HG03457 (cell line): ENCODE results near the gene APC2.
"Not testable (repeated sequence)": the region's sequence is repeated elsewhere in the genome, so short reads cannot be mapped to it uniquely, and the experiment has no call there.

ENCODE experiments used
- ATAC-seq: cut with Tn5 transposase; IDR thresholded peaks from one replicate; pipeline ENCODE4 v1.9.1; 2021; ENCODE audit warnings: moderate number of reproducible peaks; ENCODE audit not compliant: unreplicated experiment

The APC2 gene

DNA sequence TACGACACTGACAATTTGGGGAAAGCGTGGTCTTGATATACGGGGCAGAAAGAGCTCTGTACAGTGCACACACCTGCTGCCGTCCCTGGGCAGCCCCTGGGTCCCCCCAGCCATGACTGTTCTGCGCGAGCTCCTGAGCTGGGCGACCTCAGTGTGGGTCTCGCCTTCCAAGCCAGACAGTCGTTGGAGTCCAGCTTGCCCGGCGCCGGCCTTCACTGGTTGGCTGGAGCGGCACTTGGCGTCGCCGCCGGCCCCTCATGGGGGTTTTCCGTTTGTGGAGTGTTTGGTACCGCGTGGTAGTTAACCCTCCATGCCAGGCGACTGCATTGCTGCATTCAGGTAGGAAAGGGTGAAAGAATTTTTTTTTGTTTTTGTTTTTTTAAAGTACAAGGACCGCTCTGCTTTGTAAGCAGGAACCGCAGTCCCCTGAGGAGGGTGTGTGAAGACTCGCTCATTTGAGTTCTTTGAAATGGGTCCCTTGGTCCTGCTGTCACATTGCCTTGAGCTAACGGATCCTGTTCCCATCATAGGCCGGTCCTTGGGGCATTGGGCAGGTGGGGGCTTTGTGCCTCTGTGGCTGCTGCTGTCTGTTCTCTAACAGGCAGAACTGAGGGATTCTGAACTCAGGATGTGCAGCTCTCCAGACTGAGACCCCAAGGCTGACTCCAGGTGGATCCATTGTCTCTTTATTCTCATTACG, 22.6 kb upstream of the APC2 start:
- ATAC-seq = no peak

DNA sequence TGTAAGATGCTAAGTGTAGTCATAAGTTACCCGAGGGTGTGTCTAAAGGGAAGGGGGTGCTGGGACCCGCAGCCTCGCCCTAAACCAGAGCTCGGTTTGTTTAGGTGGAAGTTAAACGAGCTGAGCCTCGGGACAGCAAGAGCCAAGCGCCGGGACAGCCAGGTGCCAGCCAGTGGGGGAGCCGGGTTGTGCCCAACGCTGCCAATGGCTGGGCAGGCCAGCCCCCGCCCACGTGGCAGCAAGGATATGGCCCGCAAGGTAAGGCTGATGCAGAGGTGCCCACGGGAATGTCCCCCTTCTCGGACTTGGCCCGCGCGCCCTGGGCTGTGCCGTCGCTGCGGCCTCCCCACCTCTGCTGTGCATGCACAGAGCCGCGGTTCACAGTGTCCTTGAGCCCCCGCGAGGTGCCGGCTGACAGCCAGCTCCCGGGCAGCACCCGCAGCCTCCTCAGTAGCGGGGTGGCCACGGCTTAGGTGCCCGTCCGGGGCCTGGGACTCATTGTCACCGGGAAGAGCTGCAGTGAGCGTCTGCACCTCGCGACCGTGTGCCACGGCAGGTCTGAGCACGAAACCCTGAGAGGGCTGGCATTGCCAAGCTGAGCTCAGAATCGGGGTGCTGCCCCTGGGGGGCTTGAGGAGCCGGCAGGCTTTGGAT, 21.1 kb upstream of the APC2 start:
- ATAC-seq = no peak

DNA sequence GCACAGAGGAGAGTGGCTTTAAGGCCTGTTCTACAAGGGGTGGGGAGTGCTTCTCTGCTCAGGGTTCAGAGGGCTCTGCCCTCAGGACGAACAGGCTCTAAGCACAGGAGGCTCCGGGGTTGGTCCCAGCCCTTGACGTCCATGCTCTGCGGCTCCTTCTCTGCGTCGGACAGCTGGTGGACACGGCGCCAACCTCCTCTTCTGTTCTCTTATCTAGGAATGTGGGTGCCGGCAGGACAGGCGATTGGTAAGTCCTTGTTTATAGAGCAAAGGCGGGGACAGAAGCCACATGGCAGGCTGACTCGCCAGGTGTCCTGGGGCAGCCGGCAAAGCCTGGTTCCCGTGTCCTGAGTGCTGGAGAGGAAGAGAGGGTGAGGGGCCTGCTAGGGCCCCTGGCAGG, 20.2 kb upstream of the APC2 start:
- ATAC-seq = no peak

DNA sequence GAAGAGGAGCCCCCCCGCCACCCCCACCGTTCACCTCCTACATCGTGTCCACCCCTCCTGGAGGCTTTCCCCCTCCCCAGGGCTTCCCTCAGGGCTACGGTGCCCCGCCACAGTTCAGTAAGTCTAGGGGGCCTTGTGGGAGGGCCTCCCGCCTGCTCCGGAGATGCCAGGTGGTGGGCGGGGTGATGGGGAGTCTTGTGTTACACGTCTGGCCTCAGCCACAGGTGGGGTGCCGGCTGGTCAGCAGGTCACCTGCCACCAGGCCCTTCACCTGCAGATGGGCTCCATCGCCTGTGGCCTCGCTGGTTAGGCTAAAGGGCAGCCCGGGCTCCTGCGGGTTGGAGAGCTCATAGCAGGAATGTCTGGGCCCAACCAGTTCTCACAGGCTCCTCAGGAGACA, 19.7 kb upstream of the APC2 start:
- no peak for ATAC-seq

DNA sequence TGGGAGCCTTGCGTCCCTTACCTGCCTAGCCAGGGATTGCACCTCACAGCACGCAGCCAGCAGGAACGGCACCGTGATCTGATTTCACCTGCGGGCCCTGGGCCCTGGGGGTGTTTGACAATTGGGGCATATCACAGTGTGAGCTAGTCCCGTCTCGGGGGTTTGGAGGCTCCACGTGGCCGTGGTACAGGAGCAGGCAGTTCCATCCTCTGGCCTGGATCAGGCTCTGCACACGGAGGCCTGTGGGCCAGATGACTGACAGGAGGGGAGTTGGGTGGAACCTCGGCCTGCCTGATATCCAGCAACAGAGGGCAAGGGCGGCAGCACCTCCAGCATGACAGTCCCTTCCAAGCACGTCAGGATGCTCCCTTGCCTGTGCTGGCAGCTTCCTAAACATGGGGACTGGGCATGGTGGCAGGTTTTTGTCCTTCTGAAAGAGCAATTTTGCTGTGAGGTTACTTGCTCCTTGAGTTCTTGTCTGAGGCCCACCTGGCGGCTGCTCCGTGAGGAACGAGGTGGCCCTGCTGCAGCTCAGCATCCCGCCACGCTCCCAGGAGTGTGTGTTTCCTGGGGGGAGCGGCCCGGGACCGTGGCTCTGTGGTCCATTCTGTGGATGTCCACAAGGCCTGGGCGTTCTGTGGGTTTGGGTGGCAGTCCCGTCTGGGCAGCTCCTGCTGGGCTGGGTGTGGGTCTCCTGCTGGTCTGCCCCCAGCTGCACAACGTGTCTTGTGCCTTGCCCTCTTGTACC, 18.0 kb upstream of the APC2 start:
- ATAC-seq = no peak

DNA sequence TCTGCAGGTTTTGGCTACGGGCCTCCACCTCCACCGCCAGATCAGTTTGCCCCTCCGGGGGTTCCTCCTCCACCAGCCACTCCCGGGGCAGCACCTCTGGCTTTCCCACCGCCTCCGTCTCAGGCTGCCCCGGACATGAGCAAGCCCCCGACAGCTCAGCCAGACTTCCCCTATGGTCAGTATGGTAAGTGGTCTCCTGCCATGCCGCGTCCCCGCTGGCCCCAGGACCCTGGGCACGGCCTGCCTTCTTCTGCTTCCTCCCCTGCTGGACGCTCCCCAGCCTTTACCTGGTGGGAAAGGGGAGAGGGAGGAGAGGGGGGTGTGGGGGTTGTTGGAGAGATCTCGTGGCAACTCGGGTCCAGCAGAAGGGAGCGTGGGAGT, 17.4 kb upstream of the APC2 start:
- no peak for ATAC-seq

DNA sequence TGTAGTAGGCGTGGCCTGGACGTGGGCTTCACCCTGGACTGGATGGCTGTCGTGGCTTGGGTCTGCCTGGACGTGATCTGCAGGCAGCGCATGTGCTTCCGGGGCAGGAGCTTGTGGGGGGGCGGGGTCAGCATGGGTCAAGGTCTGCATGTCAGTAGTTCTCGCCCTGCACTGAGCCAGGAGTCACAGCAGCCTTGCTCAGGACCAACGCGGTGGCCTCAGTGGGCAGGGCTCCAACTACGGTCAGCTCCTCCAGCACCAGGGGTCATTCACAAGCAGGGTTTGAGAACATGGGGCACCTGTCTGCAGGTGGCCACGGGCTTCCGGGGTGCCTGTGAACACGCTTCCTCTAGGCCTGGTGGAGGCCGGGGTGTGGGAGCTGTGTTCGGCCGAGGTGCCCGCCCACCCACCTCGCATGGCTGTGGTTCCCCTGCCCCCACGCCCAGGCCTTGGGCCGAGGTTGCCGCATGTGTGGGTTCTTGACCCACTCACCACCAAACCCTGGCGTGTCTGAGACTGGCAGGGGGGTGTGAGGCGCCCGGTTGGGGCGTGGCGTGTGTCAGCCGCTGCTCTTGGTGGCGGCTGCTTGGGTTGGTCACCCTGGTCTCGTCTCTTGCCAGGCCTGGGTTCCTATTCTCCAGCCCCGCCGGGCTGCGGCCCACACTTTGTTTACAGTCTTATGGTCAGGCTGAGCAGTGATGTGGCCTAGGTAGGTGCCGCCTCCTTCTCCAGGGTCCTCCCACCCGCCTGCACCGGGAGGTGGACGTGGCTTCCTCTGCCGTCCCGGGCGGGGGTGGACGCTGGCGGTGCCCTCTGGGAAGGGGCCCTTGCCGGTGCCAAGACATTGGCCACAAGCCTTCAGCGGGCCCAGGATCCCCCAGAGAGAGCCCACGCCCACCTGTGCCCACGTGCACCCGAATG, 16.5 kb upstream of the APC2 start:
- no peak for ATAC-seq

DNA sequence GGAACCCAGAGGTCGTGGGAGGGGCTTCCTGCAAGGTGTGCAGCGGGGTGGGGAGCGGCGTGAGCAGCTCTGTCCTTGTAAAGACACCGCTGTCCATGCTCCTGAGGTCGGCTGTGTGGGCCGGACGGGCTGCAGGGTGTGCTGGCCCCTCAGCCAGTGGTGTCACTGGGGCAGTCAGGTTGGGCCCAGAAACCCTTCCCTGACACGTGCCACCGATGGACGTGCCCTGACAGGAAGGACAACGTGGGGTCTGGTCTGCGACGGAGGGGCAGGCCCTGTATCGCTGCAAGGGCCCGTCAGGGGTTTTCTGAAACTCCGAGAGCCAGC, 15.9 kb upstream of the APC2 start:
- ATAC-seq = no peak

DNA sequence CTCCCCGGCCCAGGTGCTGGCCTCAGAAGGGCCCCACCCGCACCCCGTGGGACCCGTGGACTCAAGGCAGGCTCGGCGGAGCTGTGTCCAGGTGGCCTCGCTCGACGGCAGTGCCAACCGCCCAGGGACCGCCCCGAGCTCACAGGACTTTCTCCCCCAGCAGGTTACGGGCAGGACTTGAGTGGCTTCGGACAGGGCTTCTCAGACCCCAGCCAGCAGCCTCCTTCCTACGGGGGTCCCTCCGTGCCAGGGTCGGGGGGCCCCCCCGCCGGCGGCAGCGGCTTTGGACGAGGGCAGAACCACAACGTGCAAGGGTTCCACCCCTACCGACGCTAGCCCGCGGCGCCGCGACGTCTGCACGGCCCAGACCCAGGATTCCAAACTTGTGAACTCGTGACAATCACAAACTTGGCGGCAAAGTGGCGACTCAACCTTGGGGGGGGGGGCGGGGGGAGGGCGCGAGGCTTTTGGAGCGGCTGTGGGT, 15.3 kb upstream of the APC2 start:
- ATAC-seq = no peak

DNA sequence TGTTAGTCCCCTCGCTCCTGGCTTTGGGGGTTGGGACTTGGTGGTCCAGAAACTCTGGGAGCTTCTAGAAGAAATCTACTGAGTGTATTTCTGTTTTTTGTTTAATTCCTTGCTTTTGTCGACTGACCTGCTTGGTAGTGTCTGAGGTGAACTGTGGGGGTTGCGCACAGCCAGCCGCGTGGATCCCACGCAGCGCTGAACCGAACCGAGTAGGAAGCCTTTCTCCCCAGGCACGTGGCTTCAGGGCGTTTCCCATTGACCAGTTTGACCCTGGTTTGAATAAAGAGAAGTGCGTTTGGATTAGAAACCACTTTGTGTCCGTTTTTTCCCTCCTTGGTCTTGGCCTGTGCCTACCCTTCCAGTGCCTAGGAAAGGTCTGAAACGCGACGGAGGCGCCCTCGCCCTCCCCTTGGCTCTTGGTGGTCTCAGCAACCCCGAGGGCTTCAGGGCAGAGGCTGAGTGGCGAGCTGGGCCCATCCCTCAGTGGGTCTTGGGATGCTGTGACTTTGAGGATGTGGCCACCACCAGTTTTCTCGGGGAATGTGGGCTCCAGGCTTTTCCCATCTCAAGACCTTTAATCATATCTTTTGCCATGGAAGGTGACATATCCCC, 14.4 kb upstream of the APC2 start:
- no peak for ATAC-seq

DNA sequence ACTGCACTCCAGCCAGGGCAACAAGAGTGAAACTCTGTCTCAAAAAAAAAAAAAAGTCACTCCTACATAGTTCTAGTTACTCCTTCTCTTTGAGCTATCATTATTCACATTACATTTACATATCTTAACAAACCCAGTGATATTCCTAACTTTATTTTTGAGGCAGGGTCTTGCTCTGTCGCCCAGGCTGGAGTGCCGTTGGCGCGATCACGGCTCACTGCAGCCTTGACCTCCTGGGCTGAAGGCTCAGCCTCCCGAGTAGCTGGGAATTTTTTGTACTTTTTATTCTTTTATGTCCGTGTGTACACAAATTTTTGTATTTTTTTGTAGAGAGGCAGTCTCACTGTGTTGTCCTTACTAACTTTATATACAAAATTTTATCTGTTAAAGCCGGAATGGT, 12.3 kb upstream of the APC2 start:
- ATAC-seq = no peak

DNA sequence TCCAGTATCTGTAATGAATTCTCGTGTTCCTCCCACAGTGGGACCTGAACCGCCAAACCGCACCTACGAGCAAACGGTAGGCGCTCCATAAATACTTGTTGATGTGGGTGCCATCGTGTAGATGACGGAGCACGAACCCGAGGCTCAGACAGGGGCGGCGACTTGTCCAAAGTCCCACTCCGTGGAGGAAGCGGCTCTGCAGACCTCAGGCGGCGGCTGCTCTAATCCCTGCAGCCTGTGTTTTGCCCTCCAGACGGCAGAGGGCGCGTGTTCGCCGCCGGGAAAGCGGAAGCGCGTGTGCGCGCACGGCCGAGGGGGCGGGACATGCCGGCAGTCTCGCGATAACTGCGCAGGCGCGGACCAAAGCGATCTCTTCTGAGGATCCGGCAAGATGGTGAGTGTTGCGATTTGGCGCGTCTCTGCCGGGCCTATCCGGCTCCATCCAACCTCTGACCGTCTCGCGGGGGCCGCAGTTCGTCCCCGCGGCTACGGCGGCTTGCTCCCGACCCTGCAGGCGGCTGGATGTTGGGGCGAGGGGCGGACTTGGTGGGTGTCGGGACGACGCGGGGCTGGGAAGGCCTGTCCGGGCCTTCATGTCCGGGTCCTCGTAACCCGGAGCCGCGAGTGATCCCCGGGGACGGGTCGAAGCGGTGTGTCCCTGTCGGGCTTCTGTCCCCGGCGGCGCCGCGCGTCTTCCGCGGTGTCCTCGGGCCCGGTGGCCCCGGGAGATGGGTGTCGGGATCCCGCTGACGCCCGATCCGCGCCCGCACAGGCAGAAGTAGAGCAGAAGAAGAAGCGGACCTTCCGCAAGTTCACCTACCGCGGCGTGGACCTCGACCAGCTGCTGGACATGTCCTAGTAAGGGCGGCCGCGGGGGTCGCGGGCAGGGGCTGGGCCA, 11.6 kb upstream of the APC2 start, which contains the start of gene RPS15:
Gene RPS15, plus strand, starts transcription at position 362 of the 898 bp plus-strand sequence. Its CDS starts 30 bp downstream, at position 392.
- ATAC-seq = peak; percentile 72

DNA sequence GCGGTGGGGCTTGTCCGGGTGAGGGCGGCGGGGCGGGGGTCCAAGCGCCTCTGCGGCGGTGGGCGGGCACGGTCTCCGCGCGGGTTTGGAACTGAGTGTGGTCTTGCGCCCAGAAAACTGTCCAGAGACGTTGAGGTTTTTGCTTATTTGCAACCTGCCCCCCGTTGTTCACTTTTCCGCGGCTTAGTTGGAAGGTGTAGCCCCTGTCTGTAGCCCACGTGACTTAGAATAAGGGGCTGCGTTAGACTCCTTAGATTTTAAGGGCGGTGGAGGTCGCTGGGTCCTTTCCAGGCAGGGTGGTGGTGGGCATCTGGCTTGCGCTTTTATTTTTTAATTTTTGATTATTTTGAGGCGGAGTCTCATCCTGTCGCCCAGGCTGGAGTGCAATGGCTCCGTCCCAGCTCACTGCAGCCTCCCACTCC, 11.0 kb upstream of the APC2 start:
- no peak for ATAC-seq

DNA sequence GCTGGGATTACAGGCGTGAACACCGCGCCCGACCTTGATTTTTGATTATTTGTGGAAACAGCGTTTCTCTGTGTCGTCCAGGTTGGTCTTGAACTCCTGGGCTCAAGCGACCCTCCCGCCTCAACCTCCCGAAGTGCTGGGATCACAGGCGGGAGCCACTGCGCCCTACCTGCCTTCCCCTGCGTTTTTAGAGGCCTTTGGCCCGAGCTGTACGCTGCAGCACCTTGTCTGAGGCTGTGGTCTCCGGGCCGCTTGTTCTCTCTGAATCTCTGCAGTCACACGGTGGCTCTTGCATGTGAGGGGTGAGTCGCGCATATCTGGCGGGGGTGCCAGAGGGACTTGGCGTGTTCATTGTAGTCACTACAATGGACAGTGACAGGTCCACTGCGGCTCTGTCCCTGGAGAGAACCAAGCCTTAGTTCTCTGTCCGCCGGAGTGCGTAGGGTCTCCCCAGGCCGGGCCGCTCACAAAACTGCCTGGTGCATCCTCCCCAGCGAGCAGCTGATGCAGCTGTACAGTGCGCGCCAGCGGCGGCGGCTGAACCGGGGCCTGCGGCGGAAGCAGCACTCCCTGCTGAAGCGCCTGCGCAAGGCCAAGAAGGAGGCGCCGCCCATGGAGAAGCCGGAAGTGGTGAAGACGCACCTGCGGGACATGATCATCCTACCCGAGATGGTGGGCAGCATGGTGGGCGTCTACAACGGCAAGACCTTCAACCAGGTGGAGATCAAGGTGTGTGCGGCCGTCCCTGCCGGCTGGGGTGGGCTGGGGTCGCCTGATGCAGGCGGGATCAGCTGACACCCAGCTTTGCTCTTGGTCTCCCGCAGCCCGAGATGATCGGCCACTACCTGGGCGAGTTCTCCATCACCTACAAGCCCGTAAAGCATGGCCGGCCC, 10.2 kb upstream of the APC2 start:
- ATAC-seq = not testable (repeated sequence)

DNA sequence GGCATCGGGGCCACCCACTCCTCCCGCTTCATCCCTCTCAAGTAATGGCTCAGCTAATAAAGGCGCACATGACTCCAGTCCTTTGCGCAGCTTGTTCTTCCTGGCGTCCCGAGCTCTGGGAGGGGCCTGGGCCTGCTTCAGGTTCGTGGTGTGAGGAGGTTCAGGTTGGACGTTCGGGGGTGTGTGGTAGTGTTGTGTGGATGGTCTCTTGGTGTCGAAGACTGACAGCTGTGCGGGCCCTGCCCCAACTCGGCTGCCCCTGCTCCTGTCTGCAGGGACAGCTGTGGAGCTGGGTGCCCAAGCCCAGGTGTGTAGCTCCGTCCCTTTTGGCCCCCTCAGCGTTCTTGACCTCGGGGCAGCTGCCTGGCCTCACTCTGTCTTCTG, 9.5 kb upstream of the APC2 start:
- ATAC-seq = no peak

DNA sequence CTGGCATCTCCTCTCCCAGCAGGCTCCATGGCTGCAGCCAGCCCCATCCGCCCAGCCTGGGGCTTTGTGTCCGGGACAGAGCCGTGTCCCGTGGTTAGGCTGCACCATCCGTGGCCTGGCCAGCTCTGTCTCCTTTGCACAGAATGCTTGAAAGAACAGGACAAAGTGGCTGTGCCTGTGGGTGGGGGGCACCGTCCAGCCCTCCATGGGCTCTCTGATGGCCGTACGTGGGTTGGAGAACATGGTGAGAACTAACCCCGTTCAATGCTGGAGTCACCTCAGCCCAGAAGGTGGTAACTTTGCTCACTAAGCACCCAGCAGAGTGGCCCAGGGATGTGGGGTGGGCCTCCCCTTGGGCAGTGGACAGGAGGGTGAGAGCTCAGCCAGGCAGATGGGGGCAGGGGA, 8.9 kb upstream of the APC2 start:
- no peak for ATAC-seq

DNA sequence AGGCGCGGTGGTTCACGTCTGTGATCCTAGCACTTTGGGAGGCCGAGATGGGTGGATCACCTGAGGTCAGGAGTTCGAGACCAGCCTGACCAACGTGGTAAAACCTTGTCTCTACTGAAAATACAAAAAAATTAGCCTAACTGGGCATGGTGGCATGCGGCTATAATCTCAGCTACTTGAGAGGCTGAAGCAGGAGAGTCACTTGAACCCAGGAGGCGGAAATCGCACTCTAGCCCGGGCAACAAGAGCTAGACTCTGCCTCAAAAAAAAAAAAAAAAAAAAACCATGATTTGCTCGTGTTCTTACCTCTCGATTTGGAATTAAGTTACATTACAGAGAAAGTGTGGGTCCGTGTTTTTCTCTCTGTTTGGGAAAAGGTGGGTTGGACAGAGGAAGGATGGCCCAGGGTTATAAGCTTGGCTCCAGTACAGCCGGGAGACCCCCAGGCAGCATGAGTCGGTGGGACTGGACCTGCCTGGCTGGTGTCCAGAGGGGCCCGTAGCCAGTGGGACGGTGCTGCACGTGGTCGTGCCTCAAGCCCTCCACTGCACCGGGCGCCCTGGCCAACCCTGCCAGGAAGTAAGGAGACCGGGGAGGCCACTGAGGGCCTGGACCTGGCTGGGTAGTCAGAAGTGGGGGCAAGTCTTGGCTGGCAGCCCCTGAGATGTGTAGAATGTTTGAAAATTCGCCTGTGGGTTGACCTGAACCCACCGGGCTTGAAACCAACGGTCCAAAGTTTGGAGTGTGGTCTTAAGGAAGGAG, 8.1 kb upstream of the APC2 start:
- no peak for ATAC-seq
